ENCODE data around the gene LRFN3.
"Not testable (repeated sequence)": the region's sequence is repeated elsewhere in the genome, so short reads cannot be mapped to it uniquely, and the experiment has no call there.

LRFN3 gene

GRCh38 chr19:35935911-35936737 lies at the start of gene LRFN3:
Gene LRFN3 (plus strand): TSS chr19:35936374. CDS start chr19:35939426, 3,052 bp downstream.
- peak; percentile 75 for DNase-seq (ENCODE audit: low read depth)

GRCh38 chr19:35887197-35887596 lies 49.0 kb upstream of the LRFN3 start:
- DNase-seq (ENCODE audit: low read depth): no peak

GRCh38 chr19:35888398-35888797 lies 47.8 kb upstream of the LRFN3 start:
- DNase-seq (ENCODE audit: low read depth): no peak

GRCh38 chr19:35889370-35890112 lies 46.6 kb upstream of the LRFN3 start:
- no peak for DNase-seq (ENCODE audit: low read depth)

- DNase-seq (ENCODE audit: low read depth): no peak
These were observed 46.0 kb upstream of the LRFN3 start for GRCh38 chr19:35890113-35890650.

- not testable (repeated sequence) for DNase-seq (ENCODE audit: low read depth)
These were observed 44.4 kb upstream of the LRFN3 start for GRCh38 chr19:35891819-35892218.

- DNase-seq (ENCODE audit: low read depth): no peak
These were observed 41.8 kb upstream of the LRFN3 start for GRCh38 chr19:35894342-35894741.

GRCh38 chr19:35895911-35896642 lies 40.1 kb upstream of the LRFN3 start:
- DNase-seq (ENCODE audit: low read depth): no peak

GRCh38 chr19:35896643-35897040 lies 39.5 kb upstream of the LRFN3 start:
- no peak for DNase-seq (ENCODE audit: low read depth)

- no peak for DNase-seq (ENCODE audit: low read depth)
These were observed 38.3 kb upstream of the LRFN3 start for GRCh38 chr19:35897706-35898451.

GRCh38 chr19:35898499-35898809 lies 37.7 kb upstream of the LRFN3 start:
- DNase-seq (ENCODE audit: low read depth): no peak

- peak; percentile 81 for DNase-seq (ENCODE audit: low read depth)
These were observed 36.5 kb upstream of the LRFN3 start for GRCh38 chr19:35899547-35900214.

- DNase-seq (ENCODE audit: low read depth): peak; percentile 88
These were observed 35.0 kb upstream of the LRFN3 start for GRCh38 chr19:35901055-35901644.

GRCh38 chr19:35901854-35902661 lies 34.1 kb upstream of the LRFN3 start, which contains the start of gene HCST:
Gene HCST (plus strand): TSS chr19:35902529. CDS start chr19:35902594, 65 bp downstream.
- peak; percentile 76 for DNase-seq (ENCODE audit: low read depth)

GRCh38 chr19:35902870-35903475 lies 33.2 kb upstream of the LRFN3 start:
- no peak for DNase-seq (ENCODE audit: low read depth)

- DNase-seq (ENCODE audit: low read depth): peak; percentile 87
These were observed 32.5 kb upstream of the LRFN3 start for GRCh38 chr19:35903550-35904179.

- no peak for DNase-seq (ENCODE audit: low read depth)
These were observed 31.7 kb upstream of the LRFN3 start for GRCh38 chr19:35904311-35905068.

- peak; percentile 41 for DNase-seq (ENCODE audit: low read depth)
These were observed 30.9 kb upstream of the LRFN3 start for GRCh38 chr19:35905178-35905727.
